PFSK-1 (cell line): ENCODE results near the gene VOPP1.

Source experiments
- FOXP2 ChIP-seq: optimal IDR thresholded peaks from 2 replicates; pipeline ENCODE3; 2011; ENCODE audit warnings: borderline replicate concordance, control low read depth, inconsistent platforms; ENCODE audit not compliant: insufficient read depth; ENCODE audit errors: extremely low read length, extremely low read depth
- POLR2AphosphoS5 ChIP-seq: IDR thresholded peaks from 2 replicates; pipeline ENCODE4 v1.6.1; 2012; ENCODE audit warnings: low read depth, mild to moderate bottlenecking, control low read depth, low read length, moderate library complexity
- REST ChIP-seq, 2 experiments: IDR thresholded peaks; 2 replicates each; pipeline versions ENCODE4 v1.6.1 to v1.8.0; 2011 to 2012; ENCODE audit warnings: low read depth in 2 of 2, low read length in 2 of 2, control low read depth in 1 of 2, inconsistent platforms in 1 of 2, mild to moderate bottlenecking in 1 of 2, moderate library complexity in 1 of 2; ENCODE audit not compliant: insufficient read depth in 1 of 2
- SIN3A ChIP-seq: IDR thresholded peaks from 2 replicates; pipeline ENCODE4 v1.6.1; 2012; ENCODE audit warnings: mild to moderate bottlenecking, low read length, moderate library complexity, borderline replicate concordance; ENCODE audit not compliant: insufficient read depth
- TAF1 ChIP-seq: IDR thresholded peaks from 2 replicates; pipeline ENCODE4 v1.6.1; 2012; ENCODE audit warnings: low read length, control low read depth, borderline replicate concordance; ENCODE audit not compliant: insufficient read depth

Gene VOPP1

GRCh38 chr7:55534916-55535590 lies 37.2 kb downstream of the VOPP1 start:
- TF ChIP-seq TAF1, result no peak
- no peak for TF ChIP-seq POLR2AphosphoS5
- no peak for TF ChIP-seq FOXP2
- TF ChIP-seq REST (IDR thresholded peaks at IDR 0.05; ENCODE audit: insufficient read depth in 1 of 2, low read depth in 2 of 2, low read length in 2 of 2), result no peak
- TF ChIP-seq SIN3A, result no peak

GRCh38 chr7:55534262-55534915 lies 37.9 kb downstream of the VOPP1 start:
- TF ChIP-seq REST (IDR thresholded peaks at IDR 0.05; ENCODE audit: insufficient read depth in 1 of 2, low read depth in 2 of 2, low read length in 2 of 2) (no peak), TAF1 (no peak), FOXP2 (no peak)

- TF ChIP-seq TAF1 (no peak), POLR2AphosphoS5 (no peak), FOXP2 (no peak), REST (IDR thresholded peaks at IDR 0.05; ENCODE audit: insufficient read depth in 1 of 2, low read depth in 2 of 2, low read length in 2 of 2) (no peak), SIN3A (no peak)
Observed at GRCh38 chr7:55533729-55534080, 38.6 kb downstream of the VOPP1 start.

- TF ChIP-seq POLR2AphosphoS5 (no peak), REST (IDR thresholded peaks at IDR 0.05; ENCODE audit: insufficient read depth in 1 of 2, low read depth in 2 of 2, low read length in 2 of 2) (no peak), FOXP2 (no peak), SIN3A (no peak), TAF1 (no peak)
Observed at GRCh38 chr7:55533050-55533728, 39.1 kb downstream of the VOPP1 start.
